ENCODE data around the gene MIDN. TPM values are rescaled to one million over a fixed set of nuclear protein-coding genes. Genes with fewer than 3 reads are reported as not detected.
A peak's percentile ranks its signal among the peaks of the same experiment; 100 is the strongest.

Gene MIDN
- total and polyA plus RNA-seq, 7 donors: 29.2 to 331 (median 147) TPM

- DNase-seq (no peak), ATAC-seq (no peak)
- no peak overlapping the region for H3K27ac ChIP-seq
- TF ChIP-seq, protein P1, sequence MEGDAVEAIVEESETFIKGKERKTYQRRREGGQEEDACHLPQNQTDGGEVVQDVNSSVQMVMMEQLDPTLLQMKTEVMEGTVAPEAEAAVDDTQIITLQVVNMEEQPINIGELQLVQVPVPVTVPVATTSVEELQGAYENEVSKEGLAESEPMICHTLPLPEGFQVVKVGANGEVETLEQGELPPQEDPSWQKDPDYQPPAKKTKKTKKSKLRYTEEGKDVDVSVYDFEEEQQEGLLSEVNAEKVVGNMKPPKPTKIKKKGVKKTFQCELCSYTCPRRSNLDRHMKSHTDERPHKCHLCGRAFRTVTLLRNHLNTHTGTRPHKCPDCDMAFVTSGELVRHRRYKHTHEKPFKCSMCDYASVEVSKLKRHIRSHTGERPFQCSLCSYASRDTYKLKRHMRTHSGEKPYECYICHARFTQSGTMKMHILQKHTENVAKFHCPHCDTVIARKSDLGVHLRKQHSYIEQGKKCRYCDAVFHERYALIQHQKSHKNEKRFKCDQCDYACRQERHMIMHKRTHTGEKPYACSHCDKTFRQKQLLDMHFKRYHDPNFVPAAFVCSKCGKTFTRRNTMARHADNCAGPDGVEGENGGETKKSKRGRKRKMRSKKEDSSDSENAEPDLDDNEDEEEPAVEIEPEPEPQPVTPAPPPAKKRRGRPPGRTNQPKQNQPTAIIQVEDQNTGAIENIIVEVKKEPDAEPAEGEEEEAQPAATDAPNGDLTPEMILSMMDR (IDR thresholded peaks at IDR 0.05): no peak
- intact Hi-C loops (cut with DNase I): no loop called here
- no peaks in the 10 kb centered on the region for H3K4me1 ChIP-seq
- H3K9me3 ChIP-seq: no peaks in the 10 kb centered on the region
- H3K36me3 ChIP-seq (ENCODE audit: insufficient read depth in 1 of 2, low read depth in 1 of 2): no peaks in the 10 kb centered on the region
- H3K4me3 ChIP-seq: no peak overlapping the region
- 66 to 76% (median 68%) methylated on average over 33 to 35 of the region's 35 CpGs for WGBS, 3 donors
- peaks cover 0 to 73% (median 17%) of the 10 kb centered on the region in 3 donors for H3K27me3 ChIP-seq (ENCODE audit: insufficient read depth in 3 of 3, low read length in 2 of 3)
These were observed 45.6 kb downstream of the MIDN start for GRCh38 chr19:1293782-1294604.

DNA sequence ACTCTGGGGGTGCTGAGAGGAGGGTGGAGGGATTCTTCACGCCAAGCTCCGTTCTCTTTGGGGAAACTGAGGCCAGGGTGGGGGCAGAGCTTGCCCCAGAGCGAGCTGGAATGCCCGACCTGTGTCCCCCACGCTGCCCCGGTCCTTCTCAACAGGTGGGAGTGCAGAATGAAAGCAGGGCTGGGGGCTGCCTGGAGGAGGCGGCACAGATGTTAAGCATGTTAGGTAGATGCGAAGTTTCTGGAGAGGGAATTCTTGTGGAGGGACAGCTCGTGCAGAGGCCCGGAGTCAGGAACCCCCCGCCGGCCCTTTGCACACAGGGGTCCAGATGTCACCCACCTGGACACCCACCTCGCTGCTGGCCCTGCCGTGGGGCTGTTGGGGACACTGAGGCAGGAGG is 46.3 kb downstream of the MIDN start:
- H3K4me3 ChIP-seq: no peak overlapping the region
- ATAC-seq (no peak), DNase-seq (no peak)
- no peaks in the 10 kb centered on the region for H3K9me3 ChIP-seq
- peaks cover 0 to 68% (median 15%) of the 10 kb centered on the region in 3 donors for H3K27me3 ChIP-seq (ENCODE audit: insufficient read depth in 3 of 3, low read length in 2 of 3)
- no peaks in the 10 kb centered on the region for H3K4me1 ChIP-seq
- 64 to 68% (median 66%) methylated on average over 14 of the region's 14 CpGs for WGBS, 3 donors
- no peaks in the 10 kb centered on the region for H3K36me3 ChIP-seq (ENCODE audit: insufficient read depth in 1 of 2, low read depth in 1 of 2)
- intact Hi-C loops (cut with DNase I): no loop called here
- no peak overlapping the region for H3K27ac ChIP-seq
- TF ChIP-seq, protein P1 (IDR thresholded peaks at IDR 0.05): no peak

GRCh38 chr19:1295169-1296012 is 47.0 kb downstream of the MIDN start:
- H3K27ac ChIP-seq: no peak overlapping the region
- intact Hi-C loops (cut with DNase I): no loop called here
- H3K9me3 ChIP-seq: no peaks in the 10 kb centered on the region
- 6 to 13% (median 12%) methylated on average over 54 to 82 of the region's 82 CpGs for WGBS, 3 donors
- TF ChIP-seq, protein P1 (IDR thresholded peaks at IDR 0.05): no peak
- ATAC-seq (peak in 3 of 4 donors; percentile 28 to 49 (median 47)), DNase-seq (no peak)
- H3K4me3 ChIP-seq: peak overlapping the region; percentile 39
- H3K27me3 ChIP-seq (ENCODE audit: insufficient read depth in 3 of 3, low read length in 2 of 3): peaks cover 0 to 63% (median 15%) of the 10 kb centered on the region in 3 donors
- H3K36me3 ChIP-seq (ENCODE audit: insufficient read depth in 1 of 2, low read depth in 1 of 2): no peaks in the 10 kb centered on the region
- no peaks in the 10 kb centered on the region for H3K4me1 ChIP-seq

- peaks cover 0 to 62% (median 17%) of the 10 kb centered on the region in 3 donors for H3K27me3 ChIP-seq (ENCODE audit: insufficient read depth in 3 of 3, low read length in 2 of 3)
- 69 to 72% (median 72%) methylated on average over 11 to 13 of the region's 13 CpGs for WGBS, 3 donors
These were observed 47.7 kb downstream of the MIDN start for GRCh38 chr19:1296078-1296477.

More at GRCh38 chr19:1296078-1296477, 47.7 kb downstream of the MIDN start:
- ATAC-seq (no peak), DNase-seq (no peak)
- intact Hi-C loops (cut with DNase I): no loop called here
- Histone ChIP-seq H3K4me3 (no peak overlapping the region), H3K9me3 (no peaks in the 10 kb centered on the region), H3K4me1 (no peaks in the 10 kb centered on the region), H3K36me3 (ENCODE audit: insufficient read depth in 1 of 2, low read depth in 1 of 2) (no peaks in the 10 kb centered on the region), H3K27ac (no peak overlapping the region)
- TF ChIP-seq, protein P1 (IDR thresholded peaks at IDR 0.05): no peak

All from psoas muscle (tissue), 8 donors.